ENCODE data around the gene COL24A1. TPM values are rescaled to one million over a fixed set of nuclear protein-coding genes. Genes with fewer than 3 reads are reported as not detected.

COL24A1 gene
- total RNA-seq, 1 experiment from 2014 or later = not detected

GRCh38 chr1:85936057-85936456 is 220.5 kb downstream of the COL24A1 start:
- no peaks in the 10 kb centered on the region for H3K27me3 Mint-ChIP-seq (ENCODE audit: insufficient read depth, unreplicated experiment)

GRCh38 chr1:85935234-85935633 is 221.3 kb downstream of the COL24A1 start:
- Mint-ChIP-seq H3K4me1 (ENCODE audit: insufficient read depth, unreplicated experiment) (no peaks in the 10 kb centered on the region), H3K4me3 (ENCODE audit: unreplicated experiment) (no peak overlapping the region), H3K9me3 (ENCODE audit: unreplicated experiment) (no peaks in the 10 kb centered on the region), H3K27me3 (ENCODE audit: insufficient read depth, unreplicated experiment) (no peaks in the 10 kb centered on the region), H3K36me3 (ENCODE audit: insufficient read depth, unreplicated experiment) (no peaks in the 10 kb centered on the region), H3K27ac (ENCODE audit: low read depth, unreplicated experiment) (no peak overlapping the region)
- intact Hi-C loops (cut with micrococcal nuclease) = no loop called here
- no TSS peak for BruUV-seq (replicated peaks)
- CTCF ChIA-PET = interaction anchor here (0.6 kb wide), 3 partner anchors 47 to 193 kb away, joined by 3 read pairs; no protein-coding TSS in a partner anchor
- TF ChIP-seq CTCF (IDR thresholded peaks at IDR 0.05; ENCODE audit: unreplicated experiment) = no peak
- DNase-seq (ENCODE audit: unreplicated experiment) = no peak
- POLR2A ChIA-PET = no interaction called here

More at GRCh38 chr1:85936057-85936456, 220.5 kb downstream of the COL24A1 start:
- no peaks in the 10 kb centered on the region for H3K4me1 Mint-ChIP-seq (ENCODE audit: insufficient read depth, unreplicated experiment)
- no peak for DNase-seq (ENCODE audit: unreplicated experiment)
- H3K4me3 Mint-ChIP-seq (ENCODE audit: unreplicated experiment) = no peak overlapping the region
- ChIA-PET CTCF (interaction anchor here (1.0 kb wide), 1 partner anchor 10 kb away, joined by 3 read pairs; no protein-coding TSS in a partner anchor), POLR2A (no interaction called here)
- H3K27ac Mint-ChIP-seq (ENCODE audit: low read depth, unreplicated experiment) = no peak overlapping the region
- BruUV-seq (replicated peaks) = no TSS peak
- no peaks in the 10 kb centered on the region for H3K36me3 Mint-ChIP-seq (ENCODE audit: insufficient read depth, unreplicated experiment)
- TF ChIP-seq CTCF (IDR thresholded peaks at IDR 0.05; ENCODE audit: unreplicated experiment) = no peak
- intact Hi-C loops (cut with micrococcal nuclease) = no loop called here
- H3K9me3 Mint-ChIP-seq (ENCODE audit: unreplicated experiment) = no peaks in the 10 kb centered on the region

DNA sequence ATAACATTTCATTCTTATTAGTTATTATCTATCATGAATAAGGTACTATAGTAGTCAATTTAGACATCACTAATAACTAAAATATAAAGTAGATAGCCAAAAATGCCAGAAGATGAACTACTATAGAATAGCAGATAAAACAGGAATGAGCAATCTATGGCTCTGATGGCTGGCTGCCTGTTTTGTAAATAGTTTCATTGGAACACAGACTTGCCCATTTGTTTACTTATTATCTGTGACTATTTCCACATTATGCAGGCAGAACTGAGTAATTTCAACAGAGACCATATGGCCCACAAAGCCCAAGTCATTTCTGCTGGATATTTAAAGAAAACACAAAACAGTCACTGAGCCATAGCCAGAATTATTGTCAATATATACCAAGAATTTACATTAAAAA is 222.1 kb downstream of the COL24A1 start:
- POLR2A ChIA-PET = no interaction called here
- no peak for TF ChIP-seq CTCF (IDR thresholded peaks at IDR 0.05; ENCODE audit: unreplicated experiment)

GRCh38 chr1:85933961-85934360 is 222.6 kb downstream of the COL24A1 start:
- BruUV-seq (replicated peaks) = no TSS peak
- Mint-ChIP-seq H3K36me3 (ENCODE audit: insufficient read depth, unreplicated experiment) (no peaks in the 10 kb centered on the region), H3K27me3 (ENCODE audit: insufficient read depth, unreplicated experiment) (no peaks in the 10 kb centered on the region), H3K4me3 (ENCODE audit: unreplicated experiment) (no peak overlapping the region), H3K4me1 (ENCODE audit: insufficient read depth, unreplicated experiment) (no peaks in the 10 kb centered on the region), H3K9me3 (ENCODE audit: unreplicated experiment) (no peaks in the 10 kb centered on the region), H3K27ac (ENCODE audit: low read depth, unreplicated experiment) (no peak overlapping the region)
- ChIA-PET POLR2A (no interaction called here), CTCF (no interaction called here)
- no peak for TF ChIP-seq CTCF (IDR thresholded peaks at IDR 0.05; ENCODE audit: unreplicated experiment)
- intact Hi-C loops (cut with micrococcal nuclease) = no loop called here
- DNase-seq (ENCODE audit: unreplicated experiment) = no peak

More for the DNA sequence above, 222.1 kb downstream of the COL24A1 start:
- Mint-ChIP-seq H3K27me3 (ENCODE audit: insufficient read depth, unreplicated experiment) (no peaks in the 10 kb centered on the region), H3K27ac (ENCODE audit: low read depth, unreplicated experiment) (no peak overlapping the region), H3K4me1 (ENCODE audit: insufficient read depth, unreplicated experiment) (no peaks in the 10 kb centered on the region), H3K36me3 (ENCODE audit: insufficient read depth, unreplicated experiment) (no peaks in the 10 kb centered on the region), H3K4me3 (ENCODE audit: unreplicated experiment) (no peak overlapping the region), H3K9me3 (ENCODE audit: unreplicated experiment) (no peaks in the 10 kb centered on the region)
- intact Hi-C loops (cut with micrococcal nuclease) = no loop called here
- no peak for DNase-seq (ENCODE audit: unreplicated experiment)
- CTCF ChIA-PET = no interaction called here
- BruUV-seq (replicated peaks) = no TSS peak

All from MCF 10A (cell line).